HL-60 (cell line): ENCODE data around the gene SLC4A4.

ENCODE experiments used
- DNase-seq, 2 experiments: peaks; one replicate each; pipeline ENCODE4 v3.0.0-alpha.2; 2010 to 2020; ENCODE audit warnings: low read depth in 1 of 2, low spot score in 1 of 2
- H3K27ac ChIP-seq: fragments of 250-450 bp; sonication (Bioruptor Pico); replicated peaks from 2 replicates; pipeline ENCODE4 v1.5.1; 2020; ENCODE audit warnings: mild to moderate bottlenecking, moderate library complexity
- H3K27me3 ChIP-seq: fragments of 250-450 bp; sonication (Bioruptor Pico); 2 replicates; pipeline ENCODE4 v1.5.1; 2021; ENCODE audit warnings: mild to moderate bottlenecking, moderate library complexity; ENCODE audit not compliant: insufficient read depth, poor library complexity, severe bottlenecking
- H3K4me3 ChIP-seq: replicated peaks from 2 replicates; pipeline ENCODE4 v1.5.1; 2011; ENCODE audit warnings: mild to moderate bottlenecking, control low read depth, low read length; ENCODE audit not compliant: insufficient read depth
- GABPA ChIP-seq: IDR thresholded peaks from 2 replicates; pipeline ENCODE4 v1.6.1; 2012; ENCODE audit warnings: low read depth
- POLR2AphosphoS5 ChIP-seq: IDR thresholded peaks from 2 replicates; pipeline ENCODE4 v1.6.1; 2012; ENCODE audit warnings: low read depth
- SPI1 ChIP-seq: IDR thresholded peaks from 2 replicates; pipeline ENCODE4 v1.6.1; 2012; ENCODE audit warnings: low read depth, mild to moderate bottlenecking, borderline replicate concordance
- TF ChIP-seq, protein P1 (sequence below): IDR thresholded peaks from 2 replicates; pipeline ENCODE4 v1.6.1; 2012; ENCODE audit warnings: low read depth; ENCODE audit not compliant: insufficient replicate concordance
- TF ChIP-seq, protein P2 (sequence below): IDR thresholded peaks from one replicate; pipeline ENCODE4 v1.5.1; 2011; ENCODE audit warnings: low read length, control low read depth, inconsistent platforms; ENCODE audit not compliant: insufficient read depth

Gene SLC4A4

DNA sequence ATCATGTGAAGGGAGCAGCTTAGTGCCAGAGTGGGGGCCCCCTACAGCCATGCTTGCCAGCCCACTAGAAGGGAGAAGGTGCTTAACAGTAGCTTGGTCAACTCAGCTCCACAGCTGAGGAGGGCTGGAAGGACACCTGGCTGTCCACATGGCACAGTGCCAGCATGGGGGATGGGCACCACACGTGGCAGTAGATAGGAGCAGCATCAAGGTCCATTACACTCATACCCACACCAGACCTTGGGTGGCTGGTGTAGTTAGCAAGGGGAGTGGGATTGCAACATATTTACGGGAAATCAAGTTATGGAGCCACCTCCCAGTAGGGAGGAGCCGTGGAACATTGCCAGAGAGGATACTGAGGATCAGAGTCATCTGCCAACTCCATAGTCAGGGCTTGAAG is 37.9 kb upstream of the SLC4A4 start:
- Histone ChIP-seq H3K4me3 (no peak overlapping the region), H3K27me3 (no peaks in the 10 kb centered on the region), H3K27ac (no peak overlapping the region)
- no peak for TF ChIP-seq POLR2AphosphoS5
- no peak for DNase-seq

DNA sequence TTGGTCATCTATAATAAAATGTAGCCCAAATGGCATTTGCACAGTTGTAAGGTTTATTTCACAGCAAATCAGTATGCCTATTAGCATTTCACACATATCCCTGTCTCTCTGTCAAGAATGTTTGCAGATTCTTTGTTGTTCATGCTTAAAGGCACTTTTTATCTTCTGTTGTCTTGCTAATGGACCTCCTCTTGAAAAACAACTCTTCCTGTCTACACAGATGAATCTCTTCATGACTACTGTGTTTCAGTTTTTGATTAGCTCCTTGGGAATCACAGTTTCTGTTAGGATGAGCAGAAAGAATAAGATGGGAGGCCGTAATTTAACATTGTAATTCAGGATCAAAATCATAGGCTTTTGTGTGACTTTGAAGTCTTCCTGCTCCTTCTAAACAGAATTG is 35.5 kb upstream of the SLC4A4 start:
- Histone ChIP-seq H3K27me3 (no peaks in the 10 kb centered on the region), H3K27ac (no peak overlapping the region), H3K4me3 (no peak overlapping the region)
- no peak for DNase-seq
- TF ChIP-seq, protein P1, sequence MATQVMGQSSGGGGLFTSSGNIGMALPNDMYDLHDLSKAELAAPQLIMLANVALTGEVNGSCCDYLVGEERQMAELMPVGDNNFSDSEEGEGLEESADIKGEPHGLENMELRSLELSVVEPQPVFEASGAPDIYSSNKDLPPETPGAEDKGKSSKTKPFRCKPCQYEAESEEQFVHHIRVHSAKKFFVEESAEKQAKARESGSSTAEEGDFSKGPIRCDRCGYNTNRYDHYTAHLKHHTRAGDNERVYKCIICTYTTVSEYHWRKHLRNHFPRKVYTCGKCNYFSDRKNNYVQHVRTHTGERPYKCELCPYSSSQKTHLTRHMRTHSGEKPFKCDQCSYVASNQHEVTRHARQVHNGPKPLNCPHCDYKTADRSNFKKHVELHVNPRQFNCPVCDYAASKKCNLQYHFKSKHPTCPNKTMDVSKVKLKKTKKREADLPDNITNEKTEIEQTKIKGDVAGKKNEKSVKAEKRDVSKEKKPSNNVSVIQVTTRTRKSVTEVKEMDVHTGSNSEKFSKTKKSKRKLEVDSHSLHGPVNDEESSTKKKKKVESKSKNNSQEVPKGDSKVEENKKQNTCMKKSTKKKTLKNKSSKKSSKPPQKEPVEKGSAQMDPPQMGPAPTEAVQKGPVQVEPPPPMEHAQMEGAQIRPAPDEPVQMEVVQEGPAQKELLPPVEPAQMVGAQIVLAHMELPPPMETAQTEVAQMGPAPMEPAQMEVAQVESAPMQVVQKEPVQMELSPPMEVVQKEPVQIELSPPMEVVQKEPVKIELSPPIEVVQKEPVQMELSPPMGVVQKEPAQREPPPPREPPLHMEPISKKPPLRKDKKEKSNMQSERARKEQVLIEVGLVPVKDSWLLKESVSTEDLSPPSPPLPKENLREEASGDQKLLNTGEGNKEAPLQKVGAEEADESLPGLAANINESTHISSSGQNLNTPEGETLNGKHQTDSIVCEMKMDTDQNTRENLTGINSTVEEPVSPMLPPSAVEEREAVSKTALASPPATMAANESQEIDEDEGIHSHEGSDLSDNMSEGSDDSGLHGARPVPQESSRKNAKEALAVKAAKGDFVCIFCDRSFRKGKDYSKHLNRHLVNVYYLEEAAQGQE: no peak
- TF ChIP-seq GABPA (no peak), POLR2AphosphoS5 (no peak), SPI1 (no peak)
- TF ChIP-seq, protein P2, sequence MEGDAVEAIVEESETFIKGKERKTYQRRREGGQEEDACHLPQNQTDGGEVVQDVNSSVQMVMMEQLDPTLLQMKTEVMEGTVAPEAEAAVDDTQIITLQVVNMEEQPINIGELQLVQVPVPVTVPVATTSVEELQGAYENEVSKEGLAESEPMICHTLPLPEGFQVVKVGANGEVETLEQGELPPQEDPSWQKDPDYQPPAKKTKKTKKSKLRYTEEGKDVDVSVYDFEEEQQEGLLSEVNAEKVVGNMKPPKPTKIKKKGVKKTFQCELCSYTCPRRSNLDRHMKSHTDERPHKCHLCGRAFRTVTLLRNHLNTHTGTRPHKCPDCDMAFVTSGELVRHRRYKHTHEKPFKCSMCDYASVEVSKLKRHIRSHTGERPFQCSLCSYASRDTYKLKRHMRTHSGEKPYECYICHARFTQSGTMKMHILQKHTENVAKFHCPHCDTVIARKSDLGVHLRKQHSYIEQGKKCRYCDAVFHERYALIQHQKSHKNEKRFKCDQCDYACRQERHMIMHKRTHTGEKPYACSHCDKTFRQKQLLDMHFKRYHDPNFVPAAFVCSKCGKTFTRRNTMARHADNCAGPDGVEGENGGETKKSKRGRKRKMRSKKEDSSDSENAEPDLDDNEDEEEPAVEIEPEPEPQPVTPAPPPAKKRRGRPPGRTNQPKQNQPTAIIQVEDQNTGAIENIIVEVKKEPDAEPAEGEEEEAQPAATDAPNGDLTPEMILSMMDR: no peak

DNA sequence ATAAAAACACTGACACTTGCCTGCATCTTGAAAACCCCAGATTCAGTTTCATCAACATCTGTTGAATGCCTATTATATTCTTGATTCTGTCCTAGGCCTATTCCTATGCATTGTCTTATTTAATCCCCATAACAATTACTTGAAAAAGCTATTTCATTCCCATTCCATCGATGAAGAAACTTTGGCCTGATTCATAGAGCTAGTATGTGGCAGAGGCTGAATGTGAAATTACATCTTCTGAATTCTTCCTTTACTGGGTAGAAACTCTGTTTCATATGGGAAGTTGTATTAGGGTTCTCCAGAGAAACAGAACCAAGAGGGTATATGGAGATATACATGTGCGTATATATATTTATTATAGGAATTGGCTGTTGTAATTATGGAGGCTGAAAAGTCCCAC is 35.0 kb upstream of the SLC4A4 start:
- no peak for DNase-seq
- no peak overlapping the region for H3K4me3 ChIP-seq
- TF ChIP-seq, protein P1: no peak
- no peaks in the 10 kb centered on the region for H3K27me3 ChIP-seq
- no peak overlapping the region for H3K27ac ChIP-seq

DNA sequence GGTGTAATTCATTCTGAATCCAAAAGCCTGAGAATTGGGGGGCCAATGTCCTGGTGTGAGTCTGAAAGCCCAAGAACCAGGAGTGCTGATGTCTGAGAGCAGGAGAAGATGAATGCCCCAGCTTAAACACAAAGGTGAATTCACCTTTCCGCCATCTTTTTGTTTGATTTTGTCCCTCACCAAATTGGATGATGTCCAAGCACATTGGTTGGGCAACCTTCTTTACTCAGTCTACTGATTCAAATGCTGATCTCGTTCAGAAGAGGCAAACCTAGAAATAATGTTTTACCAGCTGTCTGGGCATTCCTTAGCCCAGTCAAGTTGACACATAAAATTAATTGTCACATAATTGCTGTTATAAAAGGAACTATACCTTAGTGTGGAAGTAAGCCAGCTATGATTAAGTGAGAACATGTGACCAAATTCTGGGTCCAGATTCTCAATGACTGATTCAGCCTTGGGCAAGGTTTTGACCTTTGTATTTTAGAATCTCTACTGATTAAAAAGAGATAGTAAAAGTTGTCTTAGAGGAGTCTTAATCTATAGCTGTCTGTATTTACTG is 34.5 kb upstream of the SLC4A4 start:
- no peaks in the 10 kb centered on the region for H3K27me3 ChIP-seq
- TF ChIP-seq POLR2AphosphoS5: no peak
- TF ChIP-seq, protein P1: no peak
- no peak for TF ChIP-seq GABPA
- TF ChIP-seq SPI1: no peak
- TF ChIP-seq, protein P2: no peak
- no peak overlapping the region for H3K27ac ChIP-seq
- H3K4me3 ChIP-seq: no peak overlapping the region
- no peak for DNase-seq
